HG03280 (cell line): ENCODE results near the gene ICA1.

Experiments
- ATAC-seq: cut with Tn5 transposase; IDR thresholded peaks from one replicate; pipeline ENCODE4 v1.9.1; 2021; ENCODE audit warnings: mild to moderate bottlenecking, moderate library complexity; ENCODE audit not compliant: unreplicated experiment

ICA1 gene

DNA sequence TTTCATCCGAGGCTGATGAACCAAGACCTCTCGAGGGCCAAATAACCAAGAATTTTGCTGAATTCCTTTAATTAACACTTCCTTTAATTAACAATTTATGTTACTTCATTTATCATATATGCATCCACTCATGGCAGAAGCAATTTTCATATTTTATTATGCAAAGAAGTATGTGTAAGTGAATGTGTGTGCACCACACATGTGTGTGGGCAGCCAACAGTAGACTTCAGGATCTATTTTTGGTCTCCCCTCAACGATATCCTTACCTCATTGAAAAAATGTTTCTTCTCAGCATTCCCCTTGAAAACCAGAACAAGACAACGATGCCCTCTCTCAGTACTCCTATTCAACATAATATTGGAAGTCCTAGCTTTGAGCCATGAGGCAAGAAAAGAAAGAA is 96.8 kb downstream of the ICA1 start:
- no peak for ATAC-seq

- no peak for ATAC-seq
Measured at GRCh38 chr7:8162181-8162580, 99.8 kb downstream of the ICA1 start.

- ATAC-seq, result no peak
Measured at GRCh38 chr7:8161364-8161828, 100.6 kb downstream of the ICA1 start.

DNA sequence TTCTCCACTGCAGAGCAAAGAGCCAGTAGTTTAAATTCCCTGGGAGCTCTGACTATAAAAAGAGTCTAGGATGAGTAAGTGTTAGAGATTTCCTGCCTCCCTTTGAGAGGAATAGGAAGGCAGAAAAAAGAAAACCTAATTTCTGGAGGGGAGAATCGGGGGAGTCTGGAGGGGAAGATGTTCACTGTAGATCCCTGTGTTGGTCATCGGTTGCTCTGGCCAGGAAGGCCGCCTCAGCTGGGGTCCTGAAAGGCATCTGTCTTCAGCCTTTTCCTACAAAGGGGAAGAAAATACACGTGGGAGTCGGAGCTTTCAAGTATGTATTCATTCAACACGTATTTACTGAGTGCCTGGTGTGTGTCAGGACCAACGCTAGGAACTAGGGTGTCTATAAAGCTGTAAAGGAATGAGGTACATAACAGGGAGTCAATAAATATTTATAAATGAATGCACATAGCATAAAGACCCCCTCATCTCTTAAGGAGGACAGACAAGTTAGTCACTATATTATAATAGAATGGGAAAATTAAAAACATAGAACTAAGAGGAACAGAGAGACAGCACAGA is 101.1 kb downstream of the ICA1 start:
- no peak for ATAC-seq

- ATAC-seq, result no peak
Measured at GRCh38 chr7:8160250-8160649, 101.7 kb downstream of the ICA1 start.

GRCh38 chr7:8159595-8159994 is 102.4 kb downstream of the ICA1 start:
- no peak for ATAC-seq

GRCh38 chr7:8157296-8157695 is 104.7 kb downstream of the ICA1 start:
- no peak for ATAC-seq

- ATAC-seq, result no peak
Measured at GRCh38 chr7:8155836-8156235, 106.1 kb downstream of the ICA1 start.

DNA sequence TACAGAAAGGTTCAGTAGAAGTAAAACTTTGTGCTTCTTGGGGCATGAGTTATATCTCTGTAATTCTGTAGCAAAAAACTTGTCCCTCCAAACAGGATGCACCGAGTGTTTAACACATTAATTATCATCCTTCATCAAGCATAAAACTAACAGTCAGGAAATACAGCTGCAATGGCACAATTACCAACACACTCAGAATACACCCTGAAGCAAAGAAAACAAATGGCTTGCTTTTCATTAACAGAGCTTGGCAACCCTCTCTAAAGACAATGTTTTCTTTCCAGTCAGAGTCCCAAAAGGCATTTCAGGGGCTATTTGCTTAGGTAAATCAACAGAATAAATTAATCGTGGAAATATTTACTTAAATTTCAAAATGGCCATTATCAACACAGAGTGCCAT is 107.7 kb downstream of the ICA1 start:
- ATAC-seq, result no peak

DNA sequence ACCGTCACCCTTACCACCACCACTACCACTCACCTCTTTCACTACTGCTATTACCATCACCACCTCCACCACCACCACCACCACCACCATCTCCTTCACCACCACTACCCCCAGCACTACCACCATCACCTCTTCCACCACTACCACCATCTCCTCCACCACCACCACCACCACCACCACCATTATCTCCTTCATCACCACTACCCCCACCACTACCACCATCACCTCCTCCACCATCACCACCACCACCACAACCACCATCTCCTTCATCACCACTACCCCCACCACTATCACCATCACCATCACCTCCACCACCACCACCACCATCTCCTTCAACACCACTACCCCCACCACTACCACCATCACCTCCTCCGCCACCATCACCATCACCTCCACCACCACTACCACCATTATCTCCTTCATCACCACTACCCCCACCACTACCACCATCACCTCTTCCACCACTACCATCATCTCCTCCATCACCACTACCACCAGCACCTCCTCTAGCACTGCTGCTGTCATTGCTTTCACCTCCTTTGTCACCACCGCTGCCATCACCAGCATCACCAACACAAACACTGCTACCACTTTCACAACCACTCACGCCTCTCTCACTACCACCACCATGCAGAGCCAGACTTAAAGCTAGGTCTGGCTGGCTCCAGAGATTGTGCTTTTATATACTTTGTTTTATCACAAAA is 109.3 kb downstream of the ICA1 start:
- ATAC-seq, result no peak

GRCh38 chr7:8151161-8151725 is 110.7 kb downstream of the ICA1 start:
- ATAC-seq, result no peak

GRCh38 chr7:8149222-8149621 is 112.7 kb downstream of the ICA1 start:
- no peak for ATAC-seq

DNA sequence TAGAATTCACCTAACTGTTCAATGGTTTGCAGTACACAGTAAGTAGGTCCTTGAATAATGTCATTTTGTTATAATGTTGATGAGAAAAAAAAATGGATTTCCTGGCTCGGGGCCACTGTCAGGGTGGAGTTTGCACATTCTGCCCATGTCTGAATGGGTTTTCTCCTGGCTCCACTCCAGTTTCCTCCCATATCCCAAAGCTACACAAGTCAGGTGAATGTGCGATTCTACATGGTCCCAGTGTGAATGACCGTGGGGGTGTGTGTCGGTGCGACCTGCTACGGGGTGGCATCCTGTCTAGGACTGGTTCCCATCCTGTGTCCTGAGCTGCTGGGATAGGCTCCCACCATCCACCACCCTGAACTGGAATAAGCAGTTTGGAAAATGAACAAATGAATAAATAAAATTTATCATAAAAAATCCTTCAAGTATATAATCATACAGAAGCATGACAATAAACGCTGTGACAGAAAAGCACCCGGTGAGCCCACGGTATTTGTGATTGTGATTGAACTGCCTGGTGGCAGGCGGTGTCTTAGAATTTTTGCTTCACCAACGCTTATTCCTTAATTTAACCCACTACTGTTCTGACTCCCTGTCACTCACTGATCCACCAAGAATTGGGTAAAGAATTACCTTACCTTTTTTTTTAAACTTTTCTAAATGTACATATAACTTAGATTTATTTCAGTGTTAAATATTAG is 114.1 kb downstream of the ICA1 start:
- ATAC-seq, result no peak

- no peak for ATAC-seq
Measured at GRCh38 chr7:8146788-8147413, 115.1 kb downstream of the ICA1 start.

- no peak for ATAC-seq
Measured at GRCh38 chr7:8146106-8146787, 115.7 kb downstream of the ICA1 start.

- ATAC-seq, result no peak
Measured at GRCh38 chr7:8144856-8145255, 117.1 kb downstream of the ICA1 start.

- ATAC-seq, result no peak
Measured at GRCh38 chr7:8143151-8143874, 118.7 kb downstream of the ICA1 start.

DNA sequence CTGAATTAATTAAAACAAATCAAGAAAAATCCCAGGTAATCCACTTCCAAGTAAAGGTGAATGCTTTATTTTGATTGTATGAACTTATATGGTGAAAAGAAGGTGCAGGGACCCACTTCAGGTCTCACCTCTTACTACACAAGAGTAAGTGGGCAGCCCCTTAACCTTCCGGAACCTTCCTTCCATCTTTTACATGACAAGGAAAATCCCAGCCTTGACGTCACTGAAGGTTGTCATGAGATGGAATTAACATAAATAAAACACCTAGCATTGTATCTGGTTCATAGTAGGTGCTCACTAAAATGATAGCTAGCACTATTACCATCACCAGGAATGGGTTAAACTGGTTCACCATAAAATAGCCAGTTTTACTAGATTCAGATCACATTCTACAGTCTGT is 119.5 kb downstream of the ICA1 start:
- ATAC-seq, result no peak

GRCh38 chr7:8141070-8141469 is 120.9 kb downstream of the ICA1 start:
- ATAC-seq, result no peak

GRCh38 chr7:8136051-8136730 is 125.8 kb downstream of the ICA1 start:
- no peak for ATAC-seq
